ENCODE measurements around the gene ZC3H14.

The ZC3H14 gene

GRCh38 chr14:88611878-88612277 is 49.0 kb downstream of the ZC3H14 start:
- no peak for DNase-seq

- no peak for DNase-seq
Measured at GRCh38 chr14:88612981-88613380, 50.1 kb downstream of the ZC3H14 start.

GRCh38 chr14:88613552-88614010 is 50.7 kb downstream of the ZC3H14 start:
- no peak for DNase-seq

GRCh38 chr14:88614218-88614907 is 51.5 kb downstream of the ZC3H14 start:
- DNase-seq: no peak

- no peak for DNase-seq
Measured at GRCh38 chr14:88616697-88617096, 53.9 kb downstream of the ZC3H14 start.

DNA sequence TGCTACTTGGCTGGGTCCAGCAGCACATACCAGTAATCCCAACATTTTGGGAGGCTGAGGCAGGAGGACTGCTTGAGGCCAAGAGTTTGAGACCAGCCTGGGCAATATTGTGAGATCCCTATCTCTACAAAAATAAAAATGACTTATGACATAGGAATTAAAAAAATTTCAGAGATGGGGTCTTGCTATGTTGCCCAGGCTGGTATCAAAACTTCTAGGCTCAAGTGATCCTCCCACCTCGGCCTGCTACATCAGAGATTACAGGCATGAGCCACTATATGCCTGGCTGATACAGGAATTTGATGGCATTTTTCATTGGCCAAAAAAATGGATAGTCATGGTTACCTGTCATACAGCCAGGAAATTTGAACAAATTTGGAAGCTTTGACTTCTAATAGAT is 54.6 kb downstream of the ZC3H14 start:
- no peak for DNase-seq

GRCh38 chr14:88618476-88618875 is 55.6 kb downstream of the ZC3H14 start:
- DNase-seq: no peak

- DNase-seq: no peak
Measured at GRCh38 chr14:88621100-88621499, 58.3 kb downstream of the ZC3H14 start.

- no peak for DNase-seq
Measured at GRCh38 chr14:88625671-88626070, 62.8 kb downstream of the ZC3H14 start.

DNA sequence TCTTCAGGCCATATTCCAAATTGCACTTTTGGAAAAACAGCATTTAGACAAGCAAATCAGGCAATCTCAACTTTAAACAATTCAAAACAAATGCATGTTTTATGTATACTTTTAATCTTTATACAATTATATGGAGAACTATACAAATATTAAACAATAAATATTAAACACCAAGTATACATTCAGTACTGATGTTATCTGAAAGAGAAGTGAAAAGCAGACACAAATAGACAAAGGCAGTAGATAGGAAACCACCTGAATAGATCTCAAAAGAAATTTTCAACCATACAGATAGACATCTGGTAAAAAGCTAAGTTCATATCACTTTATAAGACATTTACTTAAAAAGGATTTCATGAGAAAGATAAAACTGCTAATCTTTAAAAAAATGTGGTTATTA is 65.2 kb downstream of the ZC3H14 start:
- no peak for DNase-seq

- DNase-seq: no peak
Measured at GRCh38 chr14:88628462-88628861, 65.6 kb downstream of the ZC3H14 start.

DNA sequence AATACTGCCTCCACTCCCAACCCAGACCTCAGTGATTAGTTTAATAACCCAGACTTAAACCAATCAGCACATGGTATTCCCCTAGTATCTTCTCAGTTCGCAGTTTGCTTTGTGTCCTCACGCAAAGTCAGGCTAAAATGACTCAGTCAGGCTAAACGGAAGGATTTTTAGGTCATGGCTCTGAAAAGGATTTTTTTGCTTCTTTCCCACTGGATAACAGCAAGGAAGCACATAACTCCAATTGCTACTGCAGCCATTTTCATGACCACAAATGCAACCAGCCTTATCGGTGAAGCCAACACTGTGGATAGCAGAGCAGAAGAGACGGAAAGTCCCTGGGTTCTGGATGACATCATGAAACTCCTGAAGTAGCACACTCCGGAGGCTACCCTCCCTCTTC is 67.7 kb downstream of the ZC3H14 start:
- no peak for DNase-seq

- no peak for DNase-seq
Measured at GRCh38 chr14:88631091-88631490, 68.3 kb downstream of the ZC3H14 start.

DNA sequence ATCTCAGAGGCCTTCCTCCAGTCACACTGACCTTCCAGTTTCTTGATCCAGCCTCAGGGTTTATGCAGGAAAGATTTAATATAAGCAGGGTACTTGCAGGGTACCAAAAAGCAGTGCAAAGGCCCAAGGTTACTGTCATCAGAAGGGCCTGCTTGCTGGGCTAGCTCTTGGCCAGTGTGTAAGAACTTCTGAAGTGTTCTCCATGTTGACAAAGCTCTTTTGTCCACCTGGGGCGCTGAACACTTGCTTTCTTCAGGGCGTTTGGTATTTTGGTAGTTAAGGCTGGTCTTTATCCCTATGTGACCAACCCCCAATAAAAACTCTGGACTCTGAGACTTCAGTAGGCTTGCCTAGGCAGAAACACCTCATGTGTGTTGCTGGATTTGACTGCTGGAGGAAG is 69.7 kb downstream of the ZC3H14 start:
- DNase-seq: no peak

DNA sequence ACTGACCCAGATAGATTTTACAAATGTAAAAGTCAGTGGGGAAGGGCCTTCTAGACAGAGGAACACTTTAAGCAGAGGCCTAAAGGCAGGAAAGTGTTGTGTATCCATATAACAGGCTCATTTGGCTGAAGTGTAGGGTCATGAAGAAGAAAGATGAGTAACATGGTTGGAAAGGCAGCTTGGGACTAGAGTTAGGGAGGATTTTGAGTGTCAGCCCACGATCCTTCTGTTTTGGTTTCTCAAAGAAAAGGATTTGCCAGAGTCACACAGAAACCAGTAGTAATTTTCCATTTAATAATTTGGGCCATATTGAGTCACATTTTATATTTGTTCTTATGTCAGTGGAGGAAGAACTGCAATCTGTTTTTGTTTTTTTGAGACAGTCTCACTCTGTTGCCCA is 76.4 kb downstream of the ZC3H14 start:
- no peak for DNase-seq

DNA sequence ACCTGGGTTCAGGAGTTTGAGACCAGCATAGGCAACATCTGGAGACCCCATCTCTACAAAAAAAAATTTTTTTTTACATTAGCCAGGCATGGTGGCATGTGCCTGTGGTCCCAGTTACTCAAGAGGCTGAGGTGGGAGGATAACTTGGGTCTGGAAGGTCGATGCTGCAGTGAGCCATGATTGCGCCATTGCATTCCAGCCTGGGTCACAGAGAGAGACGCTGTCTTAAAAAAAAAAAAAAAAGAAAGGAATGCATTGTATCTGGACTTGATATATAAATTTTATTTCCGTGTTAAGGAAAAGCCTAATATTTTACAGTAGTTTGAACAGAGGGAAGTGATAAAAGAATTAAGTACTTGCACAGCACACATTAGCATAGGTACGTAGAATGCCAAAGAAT is 97.2 kb downstream of the ZC3H14 start:
- no peak for DNase-seq

- peak; percentile 31 for DNase-seq
Measured at GRCh38 chr14:88667555-88668273, 104.9 kb downstream of the ZC3H14 start.

DNA sequence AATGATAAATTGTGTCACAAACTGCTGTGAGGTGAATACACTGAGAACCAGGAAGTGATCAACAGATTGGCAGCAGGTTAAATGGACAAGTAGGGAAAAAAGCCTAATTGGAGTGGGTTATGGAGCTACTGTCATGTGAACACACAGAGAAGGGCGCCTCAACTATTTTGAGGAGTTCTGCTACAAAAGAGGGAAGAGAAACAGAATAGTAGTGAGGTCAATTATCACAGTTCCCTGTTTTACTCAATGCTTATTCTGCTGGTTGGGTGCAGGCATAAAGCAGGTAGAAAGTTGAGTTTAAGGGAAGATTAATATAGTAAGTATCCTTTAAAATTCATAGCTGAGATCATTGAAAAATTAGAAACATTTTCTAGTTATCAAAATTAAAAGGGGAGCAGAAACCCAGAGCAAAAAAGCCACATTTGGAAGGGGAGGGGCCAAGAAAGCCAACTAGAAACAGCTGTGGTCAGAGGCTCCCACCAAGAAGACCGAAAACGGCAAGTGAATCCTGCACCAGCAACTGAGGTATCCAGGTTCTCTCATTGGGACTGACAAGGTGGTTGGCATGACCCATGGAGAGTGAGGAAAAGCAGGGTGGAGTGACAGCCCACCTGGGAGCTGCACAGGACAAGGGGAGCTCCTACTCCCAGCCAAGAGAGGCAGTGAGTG is 105.7 kb downstream of the ZC3H14 start:
- DNase-seq: no peak

GRCh38 chr14:88669346-88669745 is 106.5 kb downstream of the ZC3H14 start:
- no peak for DNase-seq

Data from activated T-cell treated with anti-CD3 and anti-CD28 coated beads, Interleukin-2, amount 50 U/mL, for 1 hour (primary cell).